Right lobe of liver (tissue), 4 donors: ENCODE results near the gene ERCC6L2.

ENCODE experiments used
- POLR2A ChIP-seq: fragments of 450-650 bp; IDR thresholded peaks from one replicate; pipeline ENCODE4 v1.6.1; 2017; ENCODE audit warnings: antibody characterized with exemption, mild to moderate bottlenecking
- TF ChIP-seq, protein P1 (sequence below), 4 donors: fragments of 200-600 bp in 3 of 4; fragments of 450-650 bp in 1 of 4; IDR thresholded peaks; one replicate each; pipeline versions ENCODE4 v1.5.1 to v1.8.0; 2016 to 2022; ENCODE audit warnings: antibody characterized with exemption in 4 of 4, mild to moderate bottlenecking in 2 of 4
- donor health status: DM: no; HTN: no; CAD: no.
- donor health status: DM: no; HTN: no; CAD: no.
- donor health status: DM: no; HTN: yes; CAD: no.

DNA sequence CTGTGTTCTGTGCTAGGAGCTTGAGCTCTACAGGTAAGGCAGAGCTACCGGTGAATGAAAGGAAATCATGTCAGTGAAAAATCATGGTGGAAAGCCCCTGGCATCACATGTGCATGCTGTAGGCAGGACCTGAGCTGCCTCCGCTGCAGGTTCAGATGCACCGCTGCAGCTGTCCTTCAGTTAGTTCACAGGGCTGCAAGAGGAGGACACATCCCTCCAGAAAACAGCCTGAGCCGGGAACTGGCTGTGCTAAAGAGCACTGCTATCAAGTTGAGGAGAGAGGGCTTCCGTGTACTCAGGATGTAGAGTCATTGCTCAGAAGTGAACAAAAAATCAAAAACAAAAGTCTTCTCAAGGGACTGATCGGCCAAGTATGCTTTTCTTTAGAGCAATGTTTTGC lies 138.6 kb downstream of the ERCC6L2 start:
- TF ChIP-seq, protein P1, sequence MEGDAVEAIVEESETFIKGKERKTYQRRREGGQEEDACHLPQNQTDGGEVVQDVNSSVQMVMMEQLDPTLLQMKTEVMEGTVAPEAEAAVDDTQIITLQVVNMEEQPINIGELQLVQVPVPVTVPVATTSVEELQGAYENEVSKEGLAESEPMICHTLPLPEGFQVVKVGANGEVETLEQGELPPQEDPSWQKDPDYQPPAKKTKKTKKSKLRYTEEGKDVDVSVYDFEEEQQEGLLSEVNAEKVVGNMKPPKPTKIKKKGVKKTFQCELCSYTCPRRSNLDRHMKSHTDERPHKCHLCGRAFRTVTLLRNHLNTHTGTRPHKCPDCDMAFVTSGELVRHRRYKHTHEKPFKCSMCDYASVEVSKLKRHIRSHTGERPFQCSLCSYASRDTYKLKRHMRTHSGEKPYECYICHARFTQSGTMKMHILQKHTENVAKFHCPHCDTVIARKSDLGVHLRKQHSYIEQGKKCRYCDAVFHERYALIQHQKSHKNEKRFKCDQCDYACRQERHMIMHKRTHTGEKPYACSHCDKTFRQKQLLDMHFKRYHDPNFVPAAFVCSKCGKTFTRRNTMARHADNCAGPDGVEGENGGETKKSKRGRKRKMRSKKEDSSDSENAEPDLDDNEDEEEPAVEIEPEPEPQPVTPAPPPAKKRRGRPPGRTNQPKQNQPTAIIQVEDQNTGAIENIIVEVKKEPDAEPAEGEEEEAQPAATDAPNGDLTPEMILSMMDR (IDR thresholded peaks at IDR 0.05) = no peak
- TF ChIP-seq POLR2A = no peak
